ENCODE data around the gene LAMA5.

Gene LAMA5

GRCh38 chr20:62367136-62367632, at the start of gene LAMA5:
TSS of gene LAMA5 (minus strand) at chr20:62367312. CDS start at chr20:62367245, 67 bp downstream.
- Histone ChIP-seq H3K36me3 (ENCODE audit: insufficient read depth, low read length) (no peaks in the 10 kb centered on the region), H3K27me3 (ENCODE audit: insufficient read depth, low read length, poor library complexity) (peaks cover 2% of the 10 kb centered on the region), H3K4me3 (ENCODE audit: low read depth in 1 of 2, low read length in 2 of 2) (no peak within 1 kb of the TSS), H3K4me2 (ENCODE audit: insufficient read depth, low read length) (no peak within 1 kb of the TSS), H3K27ac (ENCODE audit: low read length) (no peak within 1 kb of the TSS), H3K9ac (ENCODE audit: low read depth, low read length) (no peak within 1 kb of the TSS), H4K20me1 (ENCODE audit: insufficient read depth, low read length) (peaks cover 13% of the 10 kb centered on the region), H2AFZ (ENCODE audit: low read depth, low read length) (no peak within 1 kb of the TSS), H3K9me3 (ENCODE audit: insufficient read depth, low read length, severe bottlenecking) (no peaks in the 10 kb centered on the region), H3K79me2 (ENCODE audit: insufficient read depth, low read length) (no peaks in the 10 kb centered on the region), H3K4me1 (ENCODE audit: insufficient read depth, low read length) (no peaks in the 10 kb centered on the region)
- TF ChIP-seq, protein P1, sequence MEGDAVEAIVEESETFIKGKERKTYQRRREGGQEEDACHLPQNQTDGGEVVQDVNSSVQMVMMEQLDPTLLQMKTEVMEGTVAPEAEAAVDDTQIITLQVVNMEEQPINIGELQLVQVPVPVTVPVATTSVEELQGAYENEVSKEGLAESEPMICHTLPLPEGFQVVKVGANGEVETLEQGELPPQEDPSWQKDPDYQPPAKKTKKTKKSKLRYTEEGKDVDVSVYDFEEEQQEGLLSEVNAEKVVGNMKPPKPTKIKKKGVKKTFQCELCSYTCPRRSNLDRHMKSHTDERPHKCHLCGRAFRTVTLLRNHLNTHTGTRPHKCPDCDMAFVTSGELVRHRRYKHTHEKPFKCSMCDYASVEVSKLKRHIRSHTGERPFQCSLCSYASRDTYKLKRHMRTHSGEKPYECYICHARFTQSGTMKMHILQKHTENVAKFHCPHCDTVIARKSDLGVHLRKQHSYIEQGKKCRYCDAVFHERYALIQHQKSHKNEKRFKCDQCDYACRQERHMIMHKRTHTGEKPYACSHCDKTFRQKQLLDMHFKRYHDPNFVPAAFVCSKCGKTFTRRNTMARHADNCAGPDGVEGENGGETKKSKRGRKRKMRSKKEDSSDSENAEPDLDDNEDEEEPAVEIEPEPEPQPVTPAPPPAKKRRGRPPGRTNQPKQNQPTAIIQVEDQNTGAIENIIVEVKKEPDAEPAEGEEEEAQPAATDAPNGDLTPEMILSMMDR (IDR thresholded peaks at IDR 0.05; ENCODE audit: borderline replicate concordance, extremely low read depth, low read length, poor library complexity, severe bottlenecking): no peak
- TF ChIP-seq EZH2 (IDR thresholded peaks at IDR 0.05; ENCODE audit: borderline replicate concordance, low read depth, low read length, severe bottlenecking): no peak
- ATAC-seq (ENCODE audit: insufficient read depth, low read depth) (no peak), DNase-seq (no peak)

GRCh38 chr20:62415354-62416111, 48.4 kb upstream of the LAMA5 start:
- Histone ChIP-seq H3K27me3 (ENCODE audit: insufficient read depth, low read length, poor library complexity) (no peaks in the 10 kb centered on the region), H3K36me3 (ENCODE audit: insufficient read depth, low read length) (no peaks in the 10 kb centered on the region)
- 0 out of 3 replicates have a peak, but pooled peaks have one; percentile 15 for ATAC-seq (ENCODE audit: insufficient read depth, low read depth)

GRCh38 chr20:62413896-62414481, 46.9 kb upstream of the LAMA5 start:
- Histone ChIP-seq H3K9ac (ENCODE audit: low read depth, low read length) (no peak overlapping the region), H2AFZ (ENCODE audit: low read depth, low read length) (no peak overlapping the region), H3K27me3 (ENCODE audit: insufficient read depth, low read length, poor library complexity) (no peaks in the 10 kb centered on the region), H3K36me3 (ENCODE audit: insufficient read depth, low read length) (no peaks in the 10 kb centered on the region), H3K4me1 (ENCODE audit: insufficient read depth, low read length) (peaks cover 7% of the 10 kb centered on the region), H3K79me2 (ENCODE audit: insufficient read depth, low read length) (no peaks in the 10 kb centered on the region), H4K20me1 (ENCODE audit: insufficient read depth, low read length) (peaks cover 8% of the 10 kb centered on the region; the same call in 1 of the 2 replicates), H3K4me2 (ENCODE audit: insufficient read depth, low read length) (no peak overlapping the region), H3K27ac (ENCODE audit: low read length) (no peak overlapping the region), H3K9me3 (ENCODE audit: insufficient read depth, low read length, severe bottlenecking) (no peaks in the 10 kb centered on the region), H3K4me3 (ENCODE audit: low read depth in 1 of 2, low read length in 2 of 2) (no peak overlapping the region)
- TF ChIP-seq, protein P1 (IDR thresholded peaks at IDR 0.05; ENCODE audit: borderline replicate concordance, extremely low read depth, low read length, poor library complexity, severe bottlenecking): peak; percentile 14
- TF ChIP-seq EZH2 (IDR thresholded peaks at IDR 0.05; ENCODE audit: borderline replicate concordance, low read depth, low read length, severe bottlenecking): no peak
- no peak for DNase-seq
- ATAC-seq (ENCODE audit: insufficient read depth, low read depth): no peak

More at GRCh38 chr20:62415354-62416111, 48.4 kb upstream of the LAMA5 start:
- Histone ChIP-seq H3K9me3 (ENCODE audit: insufficient read depth, low read length, severe bottlenecking) (no peaks in the 10 kb centered on the region), H2AFZ (ENCODE audit: low read depth, low read length) (no peak overlapping the region), H3K9ac (ENCODE audit: low read depth, low read length) (no peak overlapping the region), H3K79me2 (ENCODE audit: insufficient read depth, low read length) (no peaks in the 10 kb centered on the region), H3K4me2 (ENCODE audit: insufficient read depth, low read length) (no peak overlapping the region), H4K20me1 (ENCODE audit: insufficient read depth, low read length) (peaks cover 8% of the 10 kb centered on the region; the same call in 1 of the 2 replicates), H3K4me3 (ENCODE audit: low read depth in 1 of 2, low read length in 2 of 2) (no peak overlapping the region), H3K4me1 (ENCODE audit: insufficient read depth, low read length) (no peaks in the 10 kb centered on the region), H3K27ac (ENCODE audit: low read length) (no peak overlapping the region)
- DNase-seq: no peak
- TF ChIP-seq EZH2 (IDR thresholded peaks at IDR 0.05; ENCODE audit: borderline replicate concordance, low read depth, low read length, severe bottlenecking): no peak
- TF ChIP-seq, protein P1 (IDR thresholded peaks at IDR 0.05; ENCODE audit: borderline replicate concordance, extremely low read depth, low read length, poor library complexity, severe bottlenecking): no peak
